ENCODE data around the gene MRRF.
A peak's percentile ranks its signal among the peaks of the same experiment; 100 is the strongest.

Gene MRRF, protein sequence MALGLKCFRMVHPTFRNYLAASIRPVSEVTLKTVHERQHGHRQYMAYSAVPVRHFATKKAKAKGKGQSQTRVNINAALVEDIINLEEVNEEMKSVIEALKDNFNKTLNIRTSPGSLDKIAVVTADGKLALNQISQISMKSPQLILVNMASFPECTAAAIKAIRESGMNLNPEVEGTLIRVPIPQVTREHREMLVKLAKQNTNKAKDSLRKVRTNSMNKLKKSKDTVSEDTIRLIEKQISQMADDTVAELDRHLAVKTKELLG

DNA sequence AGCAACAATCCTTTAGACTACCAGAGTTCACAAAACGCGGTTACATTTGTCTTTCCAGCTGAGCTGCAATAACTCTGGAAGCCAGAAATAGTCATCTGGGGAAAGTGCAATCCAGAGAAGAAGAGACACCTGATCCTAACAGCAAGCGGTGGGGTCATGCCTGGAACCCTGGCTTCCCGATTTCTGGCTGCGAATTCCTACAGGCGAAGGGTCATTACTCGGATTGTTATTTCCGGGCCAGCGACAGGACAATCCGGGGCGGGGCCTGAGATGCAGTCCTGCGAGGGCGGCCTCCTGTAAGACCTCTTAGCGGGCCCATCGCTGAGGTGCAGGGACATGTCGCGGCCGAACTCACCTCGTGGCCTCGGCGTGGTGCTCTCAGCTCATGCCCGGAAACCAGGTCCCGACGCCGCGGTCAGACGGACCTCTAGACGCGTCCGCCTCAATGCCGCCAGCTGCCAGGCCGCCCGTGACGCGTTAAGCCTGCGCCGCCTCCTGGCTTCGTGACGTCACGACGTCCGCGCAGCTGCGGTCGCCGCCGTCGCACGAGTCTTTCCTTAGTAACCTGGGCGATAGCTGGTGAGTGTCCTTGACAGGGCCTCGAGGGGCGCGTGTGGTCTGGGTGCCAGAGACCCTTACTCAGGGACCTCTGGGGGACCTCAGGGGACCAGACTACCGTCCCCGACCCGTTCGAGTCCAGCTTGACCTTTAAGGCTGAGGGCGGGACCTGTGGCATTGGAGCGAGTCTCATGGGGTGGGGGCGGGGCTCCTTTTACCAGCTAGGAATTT, at the start of gene MRRF, which contains the start of gene RBM18:
Gene MRRF (plus strand): TSS at position 523 of the 789 bp plus-strand sequence. CDS start 6,010 bp downstream, outside the sequence.
Gene RBM18 (minus strand): TSS at position 481 of the 789 bp plus-strand sequence. CDS start 3,348 bp downstream, outside the sequence.
- peak; percentile 78 for DNase-seq (ENCODE audit: low read depth)

DNA sequence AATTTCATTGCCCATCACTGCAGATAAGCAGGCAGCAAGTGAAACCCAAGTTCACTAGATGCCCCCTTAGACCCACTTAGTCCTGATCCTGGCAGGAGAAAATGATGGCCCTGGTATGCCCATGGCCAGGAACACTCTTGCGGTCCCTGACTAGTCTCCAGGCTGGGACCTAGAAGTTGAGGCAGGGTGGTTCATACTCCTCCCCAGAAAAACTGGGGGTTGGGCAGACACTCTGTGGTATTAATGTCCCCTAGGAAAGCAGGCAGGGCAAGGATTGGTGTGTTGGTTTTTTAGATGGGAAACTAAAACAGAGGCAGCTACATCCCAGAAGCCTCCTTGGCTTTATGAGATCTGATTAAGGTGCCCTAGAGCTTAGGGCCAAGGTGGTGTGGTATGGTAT, 49.0 kb upstream of the MRRF start:
- DNase-seq (ENCODE audit: low read depth): no peak

DNA sequence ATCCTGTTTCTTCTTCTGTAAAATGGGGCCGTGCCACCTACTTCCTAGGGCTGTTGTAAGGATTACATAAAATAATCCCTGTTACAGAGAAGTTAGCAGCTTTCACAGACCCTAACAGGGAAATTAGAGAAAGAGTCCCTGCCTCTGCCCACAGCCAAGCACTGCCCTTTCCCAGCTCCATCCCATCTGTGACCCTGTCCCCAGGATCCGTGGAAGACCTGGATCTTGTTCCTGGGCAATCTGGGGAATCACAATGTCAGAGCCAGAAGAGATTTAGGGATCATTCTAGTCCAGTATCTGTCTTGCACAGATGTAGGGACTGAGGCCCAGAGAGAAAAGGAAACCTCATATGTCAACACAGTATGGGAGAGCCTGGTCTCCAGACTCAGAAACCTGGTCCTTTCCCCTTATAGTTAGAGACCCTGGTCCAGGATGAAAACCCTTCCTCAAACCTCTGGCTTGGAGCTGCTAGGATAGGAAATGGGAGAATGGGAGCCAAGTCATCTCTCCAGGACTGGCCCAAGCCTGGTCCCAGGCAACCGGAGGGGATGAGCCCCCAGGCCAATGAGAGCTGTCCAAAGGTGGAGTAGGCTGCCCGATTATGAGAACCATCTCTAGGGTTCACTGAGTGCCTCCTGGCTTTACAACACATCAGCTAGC, 48.4 kb upstream of the MRRF start:
- no peak for DNase-seq (ENCODE audit: low read depth)

DNA sequence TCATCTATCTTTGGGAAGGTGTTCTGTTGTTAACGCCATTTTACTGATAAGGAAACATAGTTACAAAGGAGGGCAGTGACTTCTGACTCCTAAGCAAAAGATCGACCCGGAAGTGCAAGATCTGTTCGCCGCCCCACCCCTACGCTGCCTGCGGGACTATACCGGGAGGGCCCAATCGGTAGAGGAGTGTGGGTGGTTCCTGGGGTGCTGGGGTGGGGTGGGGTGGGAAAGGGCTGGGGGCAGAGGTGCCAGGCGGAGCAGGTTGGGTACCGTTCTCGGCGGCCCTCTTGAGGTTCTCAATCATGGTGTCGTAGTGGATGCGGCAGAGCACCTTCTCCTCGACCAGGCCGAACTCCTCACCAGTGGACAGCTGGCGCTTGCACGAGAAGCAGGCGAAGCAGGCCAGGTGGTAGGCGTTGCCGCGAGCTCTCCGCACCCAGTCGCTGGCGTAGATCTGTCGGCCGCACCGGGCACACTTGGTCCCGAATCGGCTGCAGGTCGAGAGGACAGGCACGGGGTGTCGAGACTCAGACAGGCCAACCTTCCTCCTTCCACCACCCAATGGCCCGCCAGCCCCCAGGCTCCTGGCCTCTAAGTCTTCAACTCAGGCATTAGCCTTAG, 47.8 kb upstream of the MRRF start:
- DNase-seq (ENCODE audit: low read depth): no peak

DNA sequence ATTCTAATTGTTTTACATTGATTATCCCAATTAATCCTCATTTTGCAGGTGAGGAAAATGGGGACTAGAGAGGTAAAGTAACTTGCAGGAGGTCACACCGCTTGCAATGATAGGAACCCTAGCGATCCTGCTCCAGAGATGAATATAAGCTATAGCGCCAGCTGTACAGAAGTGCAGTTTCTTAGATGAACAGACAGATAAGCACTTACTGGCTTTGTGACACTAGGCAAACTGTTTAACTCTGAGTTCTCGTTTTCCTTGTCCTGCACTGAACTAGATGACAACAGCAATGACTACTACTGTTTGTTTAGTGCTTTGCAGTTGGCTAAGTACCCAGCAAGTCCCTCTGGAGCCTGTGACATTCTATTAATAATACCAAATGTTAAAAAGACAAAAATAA, 47.0 kb upstream of the MRRF start:
- DNase-seq (ENCODE audit: low read depth): no peak

DNA sequence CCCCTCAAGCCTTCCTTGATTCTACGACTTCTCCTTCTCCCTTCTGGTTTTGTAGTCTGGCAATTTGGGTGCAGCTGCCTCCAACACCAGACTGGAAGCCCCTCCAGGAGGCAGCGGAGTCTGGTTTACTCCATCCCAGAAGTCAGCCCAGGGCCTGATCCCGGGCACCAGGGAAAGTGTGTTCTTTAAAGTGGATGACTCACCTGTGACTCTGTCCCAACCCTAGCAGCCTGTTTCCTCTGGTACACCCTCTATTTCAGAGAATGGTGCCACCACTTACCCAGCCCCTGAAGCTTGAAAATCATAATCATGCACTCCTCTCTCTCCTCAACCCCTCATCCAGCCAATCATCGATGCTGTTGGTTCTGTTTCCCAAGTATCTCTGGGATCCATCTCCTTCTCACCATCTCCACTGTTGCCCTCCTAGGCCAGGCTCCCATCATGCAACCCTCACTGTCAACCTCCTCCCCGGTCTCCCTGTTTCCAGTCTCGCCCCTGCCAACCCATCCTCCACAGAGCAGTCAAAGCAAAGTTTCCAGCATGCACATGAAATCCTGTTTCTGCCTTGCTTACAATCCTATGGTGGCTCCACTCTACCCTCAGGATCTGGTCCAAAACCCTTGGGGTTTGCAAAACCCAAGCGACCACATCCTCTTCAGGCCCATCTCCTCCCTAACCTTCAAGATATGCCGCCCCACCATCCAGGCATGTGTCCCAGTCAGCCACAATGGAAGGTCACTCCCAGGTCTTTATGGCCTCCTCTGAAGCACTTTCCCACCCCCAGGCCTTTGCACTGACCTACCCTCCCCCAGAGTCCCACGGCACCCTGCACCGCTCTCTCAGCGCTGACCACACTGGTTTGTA, 46.4 kb upstream of the MRRF start:
- DNase-seq (ENCODE audit: low read depth): no peak

DNA sequence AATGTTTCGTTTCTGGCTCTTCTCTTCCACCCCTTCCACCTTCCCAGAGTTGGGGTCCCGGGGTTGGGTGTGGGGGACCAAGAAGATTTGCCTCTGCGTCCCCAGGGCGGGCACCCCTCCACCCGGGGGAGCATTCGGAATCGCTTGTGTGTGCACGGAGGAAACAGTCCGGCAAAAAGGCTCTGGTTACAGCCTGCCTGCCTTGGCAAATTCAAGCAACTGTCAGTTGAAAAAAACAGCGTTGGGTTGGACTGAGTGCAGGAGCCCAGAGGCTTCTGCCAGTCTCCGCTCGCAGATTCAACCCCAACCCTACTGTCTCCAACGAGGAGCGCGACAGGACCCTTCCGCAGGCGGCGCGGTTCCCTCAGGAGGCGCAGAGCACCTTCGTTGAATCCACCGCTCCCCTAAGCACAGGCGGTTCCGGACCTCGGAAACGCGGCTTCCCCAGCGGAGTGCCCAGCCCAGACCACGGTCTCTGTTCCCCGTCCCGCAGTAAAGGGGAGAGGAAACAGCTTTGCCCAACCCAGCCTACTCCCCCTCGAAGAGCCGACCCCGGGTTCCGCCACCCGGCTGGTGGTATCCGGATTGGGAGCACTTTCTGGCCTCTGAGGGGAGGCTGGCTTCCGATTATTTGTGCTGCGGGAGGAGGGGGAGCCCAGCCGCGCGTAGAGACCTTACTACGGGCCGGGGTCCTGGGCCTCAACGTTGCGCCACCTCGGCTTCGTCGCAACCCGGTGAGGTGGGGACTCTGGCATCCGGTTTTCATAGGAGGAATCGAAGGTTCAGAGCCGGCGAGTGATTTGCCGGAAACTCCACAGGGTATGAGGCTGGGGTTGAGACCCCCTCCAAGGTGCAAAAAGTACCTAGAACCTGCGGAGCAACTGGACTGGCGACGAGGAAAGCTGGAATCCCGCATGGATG, 45.5 kb upstream of the MRRF start:
- DNase-seq (ENCODE audit: low read depth): no peak

DNA sequence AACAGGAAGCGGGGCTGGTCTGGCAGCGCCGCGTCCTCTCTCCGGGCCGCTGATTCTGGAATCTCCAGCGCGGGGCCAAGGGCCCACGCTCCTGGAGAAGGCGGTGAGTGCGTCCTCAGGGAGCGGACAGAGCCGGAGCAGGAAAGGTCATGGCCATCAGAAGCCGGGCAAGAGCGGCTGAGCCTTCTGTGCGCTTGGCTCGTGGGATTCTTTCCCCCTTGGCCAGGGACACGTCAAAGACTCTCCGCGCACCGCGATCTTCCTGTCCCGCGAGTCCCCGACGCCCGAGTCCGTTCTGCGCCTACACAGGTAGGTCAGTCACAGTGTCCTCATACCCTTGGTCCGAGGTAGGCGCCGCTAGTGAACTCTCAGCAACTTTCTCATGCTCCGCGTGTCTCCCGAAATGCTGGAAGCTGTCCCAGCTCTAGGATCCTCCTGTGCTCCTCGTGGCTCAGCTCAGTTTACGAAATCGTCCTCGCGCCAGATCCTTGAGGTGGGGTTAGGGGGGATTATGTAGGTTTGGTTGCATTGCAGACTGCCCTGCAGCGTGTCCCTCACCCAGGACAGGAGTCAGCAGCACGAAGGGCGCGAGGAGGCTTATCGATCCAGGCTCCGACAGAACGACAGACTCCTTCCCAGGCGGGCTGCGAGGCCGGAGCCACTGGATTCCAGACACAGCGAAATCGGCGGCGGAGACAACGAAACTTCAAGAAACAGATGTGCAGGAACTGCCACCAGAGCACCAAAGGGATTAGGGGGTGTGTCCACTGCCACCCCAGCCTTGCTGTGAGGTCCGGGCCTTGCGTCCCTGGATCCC, 44.6 kb upstream of the MRRF start:
- DNase-seq (ENCODE audit: low read depth): no peak

DNA sequence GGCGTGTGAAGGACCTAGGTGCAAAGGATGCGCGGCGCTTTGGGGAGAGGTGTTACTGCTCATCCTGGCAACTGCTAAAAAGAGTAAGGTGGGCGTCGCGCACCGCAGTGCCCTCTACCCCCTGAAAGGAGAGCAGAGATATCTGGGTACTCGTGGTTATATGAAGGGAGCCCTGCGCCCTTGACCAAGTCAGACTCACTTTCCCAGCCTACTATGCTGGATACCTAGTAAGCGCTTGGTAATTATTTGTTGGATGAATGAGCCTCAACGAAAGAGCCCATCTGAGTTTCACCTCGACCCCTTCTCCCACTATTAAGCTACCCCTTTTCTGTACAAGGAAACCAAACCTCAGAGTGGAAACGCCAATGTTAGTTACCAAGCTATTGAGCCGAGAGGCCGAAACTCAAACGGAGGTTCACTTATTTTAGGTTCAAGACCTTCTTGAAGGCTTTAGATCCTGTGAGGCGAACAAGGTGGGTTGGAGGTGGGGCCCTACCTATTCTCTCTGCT, 44.0 kb upstream of the MRRF start:
- no peak for DNase-seq (ENCODE audit: low read depth)

DNA sequence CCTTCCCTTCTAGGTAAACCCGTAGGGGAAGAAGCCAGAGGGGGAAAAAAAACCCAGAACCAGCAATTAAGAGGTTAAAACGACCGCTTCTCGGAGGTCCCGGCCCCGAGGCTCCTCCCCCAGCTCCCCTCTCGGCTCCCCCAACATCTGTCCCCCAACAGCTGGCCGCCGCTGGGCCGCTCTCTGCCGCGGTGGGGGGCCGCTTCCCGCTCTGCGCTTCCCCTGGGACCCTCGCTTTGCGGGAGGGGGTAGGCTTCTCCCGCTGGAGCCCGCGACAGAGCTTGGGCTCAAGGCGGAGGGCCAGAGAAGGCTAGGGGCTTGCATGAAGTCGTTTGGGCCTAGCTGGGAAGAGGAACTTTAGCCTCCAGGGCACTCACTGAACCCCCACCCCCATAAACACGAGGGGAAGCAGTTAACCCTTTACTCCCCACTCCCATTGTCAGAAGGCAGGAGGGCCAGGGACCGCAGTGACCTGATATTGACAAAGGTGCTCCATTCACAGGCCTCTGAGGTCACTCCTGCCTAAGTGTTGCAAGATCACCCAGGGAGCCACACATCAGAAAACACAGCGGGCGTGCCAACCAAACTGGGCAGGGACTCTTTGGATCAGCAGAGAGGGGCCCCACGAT, 43.4 kb upstream of the MRRF start:
- DNase-seq (ENCODE audit: low read depth): no peak

DNA sequence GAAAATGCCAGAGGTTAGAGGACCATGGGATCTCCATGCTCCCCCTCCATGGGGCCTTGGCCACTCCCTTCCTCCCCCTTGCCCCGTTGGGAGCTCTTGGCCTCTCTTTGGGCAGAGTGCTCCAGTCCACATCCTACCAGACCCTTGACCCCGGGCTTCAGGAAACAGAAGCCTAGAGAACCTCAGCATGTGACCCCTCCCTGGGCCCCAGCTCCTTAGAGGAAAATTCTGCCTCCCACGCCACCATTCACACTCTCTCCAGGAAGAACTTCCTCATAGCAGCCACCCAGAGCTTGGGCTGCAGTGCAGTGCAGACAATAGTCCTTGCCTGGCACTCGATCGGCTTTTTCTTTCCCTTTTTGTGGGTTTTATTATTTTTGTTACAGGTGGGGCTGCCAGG, 41.9 kb upstream of the MRRF start:
- no peak for DNase-seq (ENCODE audit: low read depth)

DNA sequence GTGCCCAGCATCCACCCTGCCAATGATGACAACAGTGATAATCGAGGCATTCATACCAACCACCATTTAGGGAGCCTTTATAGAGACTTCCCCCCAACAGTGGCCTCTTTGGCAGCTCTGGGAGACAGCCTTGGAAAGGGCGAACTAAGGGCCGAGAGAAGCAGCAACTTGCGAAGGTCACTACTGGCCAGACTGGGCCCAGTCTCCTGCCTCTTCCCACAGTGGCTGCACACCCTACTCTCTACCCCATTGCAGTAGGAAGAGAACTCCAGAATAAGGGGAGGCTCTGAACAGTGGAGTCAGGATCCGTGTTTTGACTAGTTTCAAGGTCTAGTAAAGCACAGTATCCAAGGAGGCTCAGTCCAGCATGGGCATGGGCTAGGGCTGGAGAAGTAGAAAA, 41.2 kb upstream of the MRRF start:
- DNase-seq (ENCODE audit: low read depth): no peak

DNA sequence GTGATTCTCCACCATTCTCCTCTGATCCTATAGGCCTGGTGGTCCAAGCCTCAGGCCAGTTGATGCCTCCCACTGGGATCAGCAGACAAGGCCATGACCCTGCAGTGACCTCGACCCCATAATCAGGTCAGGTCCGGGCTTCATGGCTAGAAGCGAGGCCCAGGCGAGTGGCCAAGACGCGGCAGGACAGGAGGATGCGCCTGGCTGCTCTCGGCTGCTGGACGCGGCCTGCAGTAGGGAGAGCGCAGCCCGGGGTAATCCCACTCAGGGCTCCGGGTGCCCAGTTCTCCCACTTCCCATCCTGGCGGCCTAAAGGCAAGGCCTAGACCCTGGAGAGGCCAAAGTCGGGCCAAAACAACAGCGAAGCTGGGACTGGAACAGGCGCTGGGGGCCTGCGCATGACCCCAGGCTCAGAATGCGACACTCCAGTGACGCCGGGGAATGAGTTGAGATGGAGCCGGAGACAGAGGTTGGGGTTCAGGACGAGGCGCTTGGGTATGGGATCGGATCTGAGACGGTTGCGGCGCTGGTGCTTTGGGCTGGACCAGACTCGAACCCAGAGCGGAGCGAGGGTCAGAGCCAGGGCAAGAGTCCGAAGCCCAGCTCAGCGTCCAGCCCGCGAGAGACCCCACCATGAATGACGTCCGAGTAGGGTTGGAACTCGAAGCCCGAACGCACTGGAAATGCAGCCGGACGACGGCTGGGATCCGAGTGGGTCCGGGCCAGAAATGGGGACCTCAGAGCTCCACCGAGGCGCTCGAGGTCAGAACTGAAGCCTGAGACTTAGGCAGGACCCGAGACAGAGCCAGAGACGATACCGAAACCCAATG, 39.2 kb upstream of the MRRF start:
- DNase-seq (ENCODE audit: low read depth): no peak

DNA sequence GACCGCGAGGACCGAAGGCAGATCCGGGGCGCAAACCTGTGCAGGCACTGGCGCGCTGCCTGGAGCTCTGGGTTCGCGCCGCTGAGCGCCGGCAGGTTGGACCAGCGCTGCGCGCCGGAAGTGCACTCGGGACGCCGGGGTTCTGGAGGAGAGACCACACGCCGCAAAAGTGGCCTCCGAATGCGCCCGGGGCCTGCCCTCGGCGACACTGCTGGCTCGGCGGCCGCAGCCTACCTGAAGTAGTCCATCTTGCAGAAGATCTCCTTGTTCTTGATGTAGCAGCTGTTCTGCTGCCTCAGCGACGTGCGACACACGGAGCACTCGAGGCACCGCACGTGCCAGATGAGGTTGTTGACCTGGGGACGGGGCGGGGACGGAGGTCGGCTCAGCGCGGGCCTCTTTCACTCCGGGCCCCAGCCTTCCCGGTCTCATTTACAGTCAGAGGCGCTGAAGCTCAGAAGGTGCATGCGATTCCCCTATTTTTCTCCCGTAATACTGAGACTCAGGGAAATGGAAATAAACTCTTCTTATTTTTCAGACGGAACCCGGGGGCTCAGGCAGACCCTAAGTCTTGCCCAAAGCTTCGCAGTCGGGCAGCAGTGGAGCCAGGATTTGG, 38.4 kb upstream of the MRRF start:
- DNase-seq (ENCODE audit: low read depth): no peak

DNA sequence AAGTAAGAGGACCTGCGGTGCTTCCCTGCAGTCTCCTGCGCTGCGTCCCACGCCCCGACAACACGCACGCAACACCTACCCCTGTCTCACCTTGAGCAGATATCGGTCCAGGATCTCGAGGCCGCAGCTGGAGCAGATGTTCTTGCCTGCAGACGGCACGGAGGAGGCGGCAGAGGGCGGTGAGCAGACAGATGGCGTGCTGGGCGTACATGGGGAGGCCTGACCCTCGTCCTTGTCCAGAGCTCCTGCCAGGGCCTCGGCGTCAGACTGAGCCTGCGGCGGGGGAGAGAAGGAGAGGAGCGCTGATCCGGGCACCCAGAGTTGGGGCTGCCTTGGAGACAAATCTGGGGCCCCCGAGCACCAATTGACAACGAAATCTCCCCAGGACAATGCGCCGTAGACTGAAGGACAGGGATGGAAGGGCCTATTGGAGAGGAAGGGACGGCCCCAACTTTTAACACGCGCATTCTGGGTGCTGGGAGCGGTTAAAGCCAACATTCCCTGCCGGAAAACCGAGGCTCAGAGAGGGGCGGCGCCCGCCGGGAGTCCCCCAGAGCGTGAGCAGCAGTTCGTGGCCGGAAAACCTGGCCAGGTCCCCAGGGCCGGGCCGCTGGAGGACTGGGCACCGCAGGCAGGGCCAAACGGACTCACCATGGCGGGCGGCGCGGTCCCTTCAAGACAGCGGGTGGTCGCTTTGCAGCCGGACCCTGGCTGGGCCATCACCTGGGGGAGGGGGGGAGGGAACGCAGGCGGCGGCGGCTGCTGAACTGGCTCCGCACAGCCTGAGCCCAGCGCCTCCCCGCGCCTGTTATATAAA, 37.7 kb upstream of the MRRF start:
- no peak for DNase-seq (ENCODE audit: low read depth)

DNA sequence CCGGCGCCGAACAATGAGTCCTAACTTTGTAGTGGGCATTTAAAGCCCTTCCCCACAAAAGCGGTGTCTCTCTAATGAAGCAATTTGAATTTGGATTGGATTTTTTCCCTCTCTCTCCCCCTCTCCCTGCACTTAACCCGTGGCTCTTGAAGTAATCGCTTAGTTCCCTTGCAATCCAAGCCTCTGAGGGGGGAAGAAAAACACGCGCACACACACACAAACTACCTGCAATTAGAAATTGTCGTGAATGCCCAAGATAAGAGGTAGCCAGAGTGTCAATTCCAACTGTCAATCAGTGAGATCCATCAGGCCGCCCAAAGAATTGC, 37.1 kb upstream of the MRRF start:
- DNase-seq (ENCODE audit: low read depth): no peak

DNA sequence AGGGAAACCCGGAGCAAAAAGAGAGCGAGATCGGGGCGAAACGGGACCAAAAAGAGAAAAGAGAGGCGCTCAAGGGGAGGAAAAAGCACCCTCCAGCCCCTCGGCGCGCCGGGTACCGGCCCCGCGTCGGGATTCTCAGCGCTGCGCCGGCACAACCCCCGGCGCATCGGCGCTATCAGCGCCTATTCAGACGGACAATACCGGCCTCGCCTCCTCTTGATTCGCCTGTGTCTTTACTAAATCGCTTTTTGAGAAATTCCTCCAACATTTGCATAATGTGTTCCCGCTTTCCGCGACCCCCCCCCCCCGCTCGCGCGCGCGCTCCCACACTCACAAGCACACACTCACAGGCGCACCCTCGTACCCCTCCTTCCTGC, 36.5 kb upstream of the MRRF start:
- no peak for DNase-seq (ENCODE audit: low read depth)

All from T-helper 22 cell (primary cell).